ENCODE results near the gene RNGTT. TPM values are rescaled to one million over a fixed set of nuclear protein-coding genes. Genes with fewer than 3 reads are reported as not detected.

Gene RNGTT
- 10 to 100 TPM; 12.2 to 17.5 (median 14.6) TPM for total RNA-seq

GRCh38 chr6:88963139-88964090 is at the start of gene RNGTT:
Gene RNGTT, minus strand, starts transcription at chr6:88963618. Its CDS starts 209 bp downstream, at chr6:88963409.
- H3K36me3 ChIP-seq = no peaks in the 10 kb centered on the region
- H3K4me1 ChIP-seq = peaks cover 0 to 27% (median 12%) of the 10 kb centered on the region in 3 donors
- 0 to 2% methylated on average over 7 to 16 of the region's 74 CpGs for WGBS, 2 donors (ENCODE audit: low coverage in 1 of 2)
- H3K27ac ChIP-seq = peak within 1 kb of the TSS; percentile 59 to 90 (median 86)
- H3K27me3 ChIP-seq = no peaks in the 10 kb centered on the region
- peak; percentile 100 for ATAC-seq
- no peaks in the 10 kb centered on the region for H3K9me3 ChIP-seq
- H3K4me3 ChIP-seq = peak within 1 kb of the TSS; percentile 75 to 78
- TF ChIP-seq POLR2A (IDR thresholded peaks at IDR 0.05) (peak in 1 of 2 donors; percentile 16), CTCF (IDR thresholded peaks at IDR 0.05) (peak in 1 of 4 experiments; percentile 8), EP300 (IDR thresholded peaks at IDR 0.05) (no peak), POLR2AphosphoS5 (IDR thresholded peaks at IDR 0.05) (peak; percentile 60)

DNA sequence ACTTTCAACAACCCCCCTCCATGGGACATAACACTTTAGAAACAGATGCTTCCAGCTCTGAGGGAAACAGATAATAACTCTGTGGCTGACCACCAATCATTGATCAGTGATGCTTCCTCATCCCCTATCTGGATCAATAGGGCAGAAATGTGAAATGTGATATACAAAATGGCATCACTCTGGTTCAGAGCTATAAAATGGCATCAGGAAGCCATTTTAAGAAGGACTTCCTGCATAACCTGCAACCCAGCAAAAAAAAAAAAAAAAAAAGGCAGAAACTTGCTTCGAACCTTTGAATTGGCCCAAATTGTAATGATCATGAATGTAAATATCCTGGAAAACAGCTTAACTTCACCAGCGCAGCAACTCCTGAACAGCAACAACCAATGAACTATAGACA is 48.0 kb upstream of the RNGTT start:
- Histone ChIP-seq H3K27ac (no peak overlapping the region), H3K9me3 (no peaks in the 10 kb centered on the region), H3K36me3 (no peaks in the 10 kb centered on the region), H3K4me1 (peaks cover 0 to 14% (median 0%) of the 10 kb centered on the region in 3 donors), H3K27me3 (no peaks in the 10 kb centered on the region), H3K4me3 (no peak overlapping the region)
- no peak for ATAC-seq
- no peak for TF ChIP-seq EP300 (IDR thresholded peaks at IDR 0.05)
- TF ChIP-seq CTCF (IDR thresholded peaks at IDR 0.05) = no peak
- TF ChIP-seq POLR2AphosphoS5 (IDR thresholded peaks at IDR 0.05) = no peak
- no peak for TF ChIP-seq POLR2A (IDR thresholded peaks at IDR 0.05)
- WGBS, 2 donors (ENCODE audit: low coverage in 1 of 2) = 82 to 88% methylated on average over 2 of the region's 2 CpGs

GRCh38 chr6:89010825-89011224 is 47.4 kb upstream of the RNGTT start:
- Histone ChIP-seq H3K4me3 (no peak overlapping the region), H3K4me1 (peaks cover 0 to 14% (median 0%) of the 10 kb centered on the region in 3 donors), H3K27ac (no peak overlapping the region), H3K9me3 (no peaks in the 10 kb centered on the region), H3K27me3 (no peaks in the 10 kb centered on the region), H3K36me3 (no peaks in the 10 kb centered on the region)
- no peak for ATAC-seq
- WGBS, 2 donors (ENCODE audit: low coverage in 1 of 2) = 62 to 87% methylated on average over 2 of the region's 2 CpGs
- TF ChIP-seq EP300 (IDR thresholded peaks at IDR 0.05) (no peak), POLR2A (IDR thresholded peaks at IDR 0.05) (no peak)

DNA sequence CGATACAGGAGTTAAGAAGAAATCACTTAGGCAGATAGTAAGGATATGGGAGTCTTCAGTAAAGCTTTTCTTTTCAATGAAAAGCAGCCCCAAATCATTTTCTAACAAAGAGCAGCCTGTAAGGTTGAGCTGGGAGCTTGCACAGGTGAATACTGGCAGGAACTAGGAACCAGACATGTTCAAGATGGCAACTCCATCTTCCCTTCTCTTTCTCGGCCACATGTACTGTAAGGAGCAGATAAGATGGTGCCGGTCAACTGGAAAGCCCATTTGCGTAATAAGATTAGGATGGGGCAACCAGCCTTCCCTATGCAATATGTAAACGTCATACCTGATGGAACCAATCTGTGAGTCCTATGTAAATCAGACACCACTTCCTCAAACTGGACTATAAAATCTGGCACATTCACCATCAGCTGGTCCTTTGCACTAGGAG is 46.2 kb upstream of the RNGTT start:
- H3K27me3 ChIP-seq = no peaks in the 10 kb centered on the region
- H3K36me3 ChIP-seq = no peaks in the 10 kb centered on the region
- H3K4me3 ChIP-seq = no peak overlapping the region
- H3K4me1 ChIP-seq = peaks cover 0 to 14% (median 0%) of the 10 kb centered on the region in 3 donors
- 70 to 89% methylated on average over 4 to 5 of the region's 5 CpGs for WGBS, 2 donors (ENCODE audit: low coverage in 1 of 2)
- TF ChIP-seq CTCF (IDR thresholded peaks at IDR 0.05) = no peak
- no peak for TF ChIP-seq EP300 (IDR thresholded peaks at IDR 0.05)
- no peak for TF ChIP-seq POLR2AphosphoS5 (IDR thresholded peaks at IDR 0.05)
- TF ChIP-seq POLR2A (IDR thresholded peaks at IDR 0.05) = no peak
- H3K27ac ChIP-seq = no peak overlapping the region
- ATAC-seq = no peak
- no peaks in the 10 kb centered on the region for H3K9me3 ChIP-seq

GRCh38 chr6:89008815-89009374 is 45.5 kb upstream of the RNGTT start:
- peaks cover 0 to 14% (median 0%) of the 10 kb centered on the region in 3 donors for H3K4me1 ChIP-seq
- no peak for TF ChIP-seq CTCF (IDR thresholded peaks at IDR 0.05)
- TF ChIP-seq POLR2AphosphoS5 (IDR thresholded peaks at IDR 0.05) = no peak
- no peak for TF ChIP-seq POLR2A (IDR thresholded peaks at IDR 0.05)
- TF ChIP-seq EP300 (IDR thresholded peaks at IDR 0.05) = no peak
- WGBS, 2 donors (ENCODE audit: low coverage in 1 of 2) = 87 to 100% methylated on average over 4 to 5 of the region's 5 CpGs
- no peaks in the 10 kb centered on the region for H3K27me3 ChIP-seq
- H3K27ac ChIP-seq = no peak overlapping the region
- ATAC-seq = no peak
- no peaks in the 10 kb centered on the region for H3K36me3 ChIP-seq
- H3K9me3 ChIP-seq = no peaks in the 10 kb centered on the region
- H3K4me3 ChIP-seq = no peak overlapping the region
